Ectodermal cell (in vitro differentiated cells): ENCODE data around the gene CDK5RAP3.

Experiments
- H3K27ac ChIP-seq: 2 replicates; pipeline ENCODE4 v1.7.0; 2013; ENCODE audit warnings: mild to moderate bottlenecking, low read depth, low read length; ENCODE audit not compliant: insufficient read depth, poor library complexity, severe bottlenecking
- H3K27me3 ChIP-seq: 2 replicates; pipeline ENCODE4 v1.7.0; 2013; ENCODE audit warnings: mild to moderate bottlenecking, low read length; ENCODE audit not compliant: insufficient read depth, control insufficient read depth, poor library complexity, severe bottlenecking
- H3K36me3 ChIP-seq: one replicate; pipeline ENCODE4 v1.7.0; 2013; ENCODE audit warnings: low read length; ENCODE audit not compliant: control insufficient read depth, insufficient read depth
- H3K4me1 ChIP-seq: one replicate; pipeline ENCODE4 v1.7.0; 2013; ENCODE audit warnings: low read length; ENCODE audit not compliant: control insufficient read depth, insufficient read depth
- H3K4me3 ChIP-seq: 2 replicates; pipeline ENCODE4 v1.7.0; 2013; ENCODE audit warnings: low read depth, low read length, control low read depth; ENCODE audit not compliant: insufficient read depth
- H3K9me3 ChIP-seq: 2 replicates; pipeline ENCODE4 v1.7.0; 2013; ENCODE audit warnings: mild to moderate bottlenecking, low read length, moderate library complexity; ENCODE audit not compliant: control insufficient read depth
- WGBS, 2 experiments: methylation state at CpG; one replicate each; pipeline ENCODE4 v1.1.7; 2013; ENCODE audit warnings: missing lambda C conversion rate in 2 of 2; 5-methylcytosine and 5-hydroxymethylcytosine counted together

The CDK5RAP3 gene

GRCh38 chr17:47959825-47960655, 10.9 kb upstream of the CDK5RAP3 start:
- Histone ChIP-seq H3K36me3 (no peaks in the 10 kb centered on the region), H3K27me3 (no peaks in the 10 kb centered on the region), H3K4me1 (peaks cover 7% of the 10 kb centered on the region), H3K9me3 (no peaks in the 10 kb centered on the region), H3K4me3 (no peak overlapping the region), H3K27ac (no peak overlapping the region)
- WGBS, 2 experiments: 86% methylated on average over 8 of the region's 8 CpGs

- H3K4me3 ChIP-seq: no peak overlapping the region
- no peaks in the 10 kb centered on the region for H3K36me3 ChIP-seq
- no peak overlapping the region for H3K27ac ChIP-seq
- peaks cover 7% of the 10 kb centered on the region for H3K4me1 ChIP-seq
- 92% methylated on average over 6 of the region's 6 CpGs for WGBS, 2 experiments
- no peaks in the 10 kb centered on the region for H3K9me3 ChIP-seq
- H3K27me3 ChIP-seq: no peaks in the 10 kb centered on the region
Observed at GRCh38 chr17:47961406-47961805, 9.5 kb upstream of the CDK5RAP3 start.

- WGBS, 2 experiments: 91 to 97% methylated on average over 3 of the region's 3 CpGs
- Histone ChIP-seq H3K27ac (no peak overlapping the region), H3K27me3 (no peaks in the 10 kb centered on the region), H3K36me3 (no peaks in the 10 kb centered on the region), H3K4me3 (no peak overlapping the region), H3K4me1 (no peaks in the 10 kb centered on the region), H3K9me3 (no peaks in the 10 kb centered on the region)
Observed at GRCh38 chr17:47962901-47963300, 8.0 kb upstream of the CDK5RAP3 start.

GRCh38 chr17:47964856-47965255, 6.1 kb upstream of the CDK5RAP3 start:
- no peaks in the 10 kb centered on the region for H3K9me3 ChIP-seq
- no peak overlapping the region for H3K27ac ChIP-seq
- no peaks in the 10 kb centered on the region for H3K4me1 ChIP-seq
- no peak overlapping the region for H3K4me3 ChIP-seq
- 93 to 95% methylated on average over 5 of the region's 5 CpGs for whole genome bisulfite sequencing, 2 experiments
- H3K36me3 ChIP-seq: no peaks in the 10 kb centered on the region
- no peaks in the 10 kb centered on the region for H3K27me3 ChIP-seq

- WGBS, 2 experiments: 91% methylated on average over 1 of the region's 1 CpG; no CpG with 5 or more reads in 1 of the 2 experiments
Observed at GRCh38 chr17:47966079-47966519, 4.8 kb upstream of the CDK5RAP3 start.

GRCh38 chr17:47967607-47968252, 3.2 kb upstream of the CDK5RAP3 start:
- no peaks in the 10 kb centered on the region for H3K36me3 ChIP-seq
- no peak overlapping the region for H3K4me3 ChIP-seq
- peaks cover 5% of the 10 kb centered on the region for H3K4me1 ChIP-seq
- no peaks in the 10 kb centered on the region for H3K27me3 ChIP-seq
- no peaks in the 10 kb centered on the region for H3K9me3 ChIP-seq
- 64 to 85% methylated on average over 4 to 5 of the region's 5 CpGs for WGBS, 2 experiments
- H3K27ac ChIP-seq: no peak overlapping the region

More at GRCh38 chr17:47966079-47966519, 4.8 kb upstream of the CDK5RAP3 start:
- Histone ChIP-seq H3K27ac (no peak overlapping the region), H3K36me3 (no peaks in the 10 kb centered on the region), H3K4me1 (no peaks in the 10 kb centered on the region), H3K4me3 (no peak overlapping the region), H3K9me3 (no peaks in the 10 kb centered on the region), H3K27me3 (no peaks in the 10 kb centered on the region)

GRCh38 chr17:47968836-47969235, 2.1 kb upstream of the CDK5RAP3 start:
- no peaks in the 10 kb centered on the region for H3K36me3 ChIP-seq
- no peaks in the 10 kb centered on the region for H3K9me3 ChIP-seq
- no peak overlapping the region for H3K27ac ChIP-seq
- WGBS, 2 experiments: 90 to 94% methylated on average over 5 of the region's 5 CpGs
- H3K4me1 ChIP-seq: peaks cover 5% of the 10 kb centered on the region
- no peak overlapping the region for H3K4me3 ChIP-seq
- H3K27me3 ChIP-seq: no peaks in the 10 kb centered on the region

- Histone ChIP-seq H3K4me3 (no peak overlapping the region), H3K9me3 (no peaks in the 10 kb centered on the region), H3K36me3 (peaks cover 12% of the 10 kb centered on the region), H3K27me3 (no peaks in the 10 kb centered on the region), H3K27ac (no peak overlapping the region), H3K4me1 (peaks cover 5% of the 10 kb centered on the region)
- WGBS, 2 experiments: 67 to 69% methylated on average over 15 of the region's 15 CpGs
Observed at GRCh38 chr17:47969930-47970724, 786 bp upstream of the CDK5RAP3 start.

- no peaks in the 10 kb centered on the region for H3K27me3 ChIP-seq
- H3K9me3 ChIP-seq: no peaks in the 10 kb centered on the region
- H3K36me3 ChIP-seq: peaks cover 23% of the 10 kb centered on the region
- H3K4me1 ChIP-seq: peaks cover 7% of the 10 kb centered on the region
- H3K4me3 ChIP-seq: no peak overlapping the region
- WGBS, 2 experiments: 94 to 95% methylated on average over 8 of the region's 8 CpGs
- no peak overlapping the region for H3K27ac ChIP-seq
Observed at GRCh38 chr17:47973541-47973940, 2.6 kb downstream of the CDK5RAP3 start.
